ENCODE data around the gene CNTN5. TPM values are rescaled to one million over a fixed set of nuclear protein-coding genes. Genes with fewer than 3 reads are reported as not detected.

CNTN5 gene
- under 0.01 and 0.32 TPM in 2 replicates for total RNA-seq

DNA sequence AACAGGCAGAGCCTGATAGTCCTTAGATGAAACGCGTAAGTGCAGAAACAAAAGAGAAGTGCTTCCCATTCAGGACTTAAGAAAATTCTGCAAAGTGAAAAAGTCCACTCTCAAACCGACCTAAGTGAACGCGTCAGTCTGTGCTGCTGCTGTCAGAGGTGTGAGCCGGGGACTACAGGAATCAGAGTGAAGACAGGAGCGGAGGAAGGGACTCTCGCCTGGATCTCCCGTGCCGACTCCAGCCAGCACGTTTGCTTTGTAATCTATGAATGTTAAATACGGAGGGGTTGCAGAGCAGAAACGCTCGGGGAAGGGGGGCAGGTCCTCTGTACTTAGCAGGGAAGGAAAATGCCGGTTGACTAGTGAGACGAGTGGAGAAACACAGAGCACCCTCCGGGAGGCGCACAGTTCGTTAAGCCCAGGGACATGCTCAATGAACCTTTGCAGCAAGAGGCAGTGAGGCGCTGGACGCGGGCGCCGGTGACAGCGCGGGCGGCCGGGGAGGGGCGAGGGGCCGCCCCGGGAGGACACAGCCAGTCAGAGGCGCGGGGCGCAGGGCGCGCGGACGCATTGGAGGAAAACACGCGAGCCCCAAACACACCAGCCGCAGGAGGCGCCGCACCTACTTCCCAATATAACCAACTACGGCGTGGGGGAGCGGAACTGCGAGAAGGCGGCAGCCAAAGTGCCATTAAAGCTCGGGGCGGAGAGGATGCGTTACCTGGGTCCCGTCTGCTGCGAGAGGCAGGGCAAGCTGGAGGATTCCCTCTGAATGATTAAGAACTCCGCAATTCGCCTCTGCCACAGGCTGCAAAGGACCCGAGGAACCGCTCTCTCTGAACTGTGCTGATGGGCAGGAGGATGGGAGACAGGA lies at the start of gene CNTN5:
CNTN5 (plus strand) TSS at position 598 of the 874 bp plus-strand sequence.
- no peak for DNase-seq (ENCODE audit: low read depth)
- peak within 1 kb of the TSS; percentile 29 for H3K4me3 ChIP-seq (ENCODE audit: low read depth, low read length)
- TF ChIP-seq, protein P1, sequence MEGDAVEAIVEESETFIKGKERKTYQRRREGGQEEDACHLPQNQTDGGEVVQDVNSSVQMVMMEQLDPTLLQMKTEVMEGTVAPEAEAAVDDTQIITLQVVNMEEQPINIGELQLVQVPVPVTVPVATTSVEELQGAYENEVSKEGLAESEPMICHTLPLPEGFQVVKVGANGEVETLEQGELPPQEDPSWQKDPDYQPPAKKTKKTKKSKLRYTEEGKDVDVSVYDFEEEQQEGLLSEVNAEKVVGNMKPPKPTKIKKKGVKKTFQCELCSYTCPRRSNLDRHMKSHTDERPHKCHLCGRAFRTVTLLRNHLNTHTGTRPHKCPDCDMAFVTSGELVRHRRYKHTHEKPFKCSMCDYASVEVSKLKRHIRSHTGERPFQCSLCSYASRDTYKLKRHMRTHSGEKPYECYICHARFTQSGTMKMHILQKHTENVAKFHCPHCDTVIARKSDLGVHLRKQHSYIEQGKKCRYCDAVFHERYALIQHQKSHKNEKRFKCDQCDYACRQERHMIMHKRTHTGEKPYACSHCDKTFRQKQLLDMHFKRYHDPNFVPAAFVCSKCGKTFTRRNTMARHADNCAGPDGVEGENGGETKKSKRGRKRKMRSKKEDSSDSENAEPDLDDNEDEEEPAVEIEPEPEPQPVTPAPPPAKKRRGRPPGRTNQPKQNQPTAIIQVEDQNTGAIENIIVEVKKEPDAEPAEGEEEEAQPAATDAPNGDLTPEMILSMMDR (IDR thresholded peaks at IDR 0.05; ENCODE audit: insufficient read depth, low read depth, low read length), result no peak

DNA sequence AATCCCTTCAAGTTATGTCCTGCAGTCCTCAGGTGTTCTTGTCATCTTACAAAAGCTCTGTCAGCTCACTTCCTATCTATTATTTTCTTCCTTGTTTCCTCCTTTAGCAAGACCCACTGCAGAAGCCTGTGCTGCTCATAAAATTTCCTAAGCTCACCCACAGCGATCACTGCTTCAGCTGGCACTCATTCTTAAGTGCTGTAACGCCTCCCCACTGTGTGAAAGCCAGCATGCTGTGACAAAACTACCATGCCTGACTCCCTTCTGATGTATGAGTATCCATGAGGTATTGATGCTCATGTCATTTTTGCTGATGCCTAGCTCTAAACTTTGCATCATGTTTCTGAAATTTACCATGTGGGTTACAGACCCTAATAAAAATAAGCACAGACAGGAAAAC lies 41.5 kb upstream of the CNTN5 start:
- DNase-seq (ENCODE audit: low read depth), result no peak
- H3K4me3 ChIP-seq (ENCODE audit: low read depth, low read length), result no peak overlapping the region
- TF ChIP-seq, protein P1 (IDR thresholded peaks at IDR 0.05; ENCODE audit: insufficient read depth, low read depth, low read length), result no peak

DNA sequence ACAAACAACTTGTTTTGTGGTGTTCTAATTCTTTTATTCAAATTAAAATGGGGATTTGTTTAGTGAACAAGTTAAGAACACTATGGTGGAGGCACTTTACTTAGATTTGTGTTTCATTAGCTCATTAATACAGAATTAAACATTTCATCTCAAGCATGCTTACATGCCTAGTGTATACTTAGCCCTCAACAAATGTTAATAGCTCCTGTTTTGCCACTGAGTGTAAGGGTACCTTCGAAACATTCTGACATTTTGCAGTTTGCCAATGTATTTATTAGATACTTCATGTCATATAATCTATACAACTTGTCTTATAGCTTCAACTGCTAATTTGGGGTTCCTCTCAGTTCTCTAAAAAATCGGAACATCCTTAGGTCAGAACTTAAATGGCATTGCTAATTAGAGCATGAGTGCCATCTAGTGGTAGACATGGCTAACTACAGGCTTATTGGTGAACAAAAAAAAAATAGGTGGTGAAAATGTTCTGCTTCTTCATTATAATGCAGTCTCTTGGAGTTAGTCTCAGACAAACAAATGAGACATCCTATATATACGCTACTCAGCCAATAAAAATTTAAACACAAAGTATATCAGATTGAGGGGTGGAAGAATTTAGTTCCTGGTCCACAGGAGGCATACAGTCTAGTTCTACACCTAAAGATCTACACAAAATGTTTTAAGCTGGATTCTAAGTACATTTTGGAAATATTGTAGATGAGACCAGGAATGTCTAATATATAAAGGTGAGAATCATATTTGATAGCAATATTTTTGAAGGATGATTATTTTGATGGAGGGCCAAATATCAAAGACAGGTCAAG lies 4.9 kb upstream of the CNTN5 start:
- TF ChIP-seq, protein P1 (IDR thresholded peaks at IDR 0.05; ENCODE audit: insufficient read depth, low read depth, low read length), result peak; percentile 88
- DNase-seq (ENCODE audit: low read depth), result peak; percentile 52
- no peak overlapping the region for H3K4me3 ChIP-seq (ENCODE audit: low read depth, low read length)

DNA sequence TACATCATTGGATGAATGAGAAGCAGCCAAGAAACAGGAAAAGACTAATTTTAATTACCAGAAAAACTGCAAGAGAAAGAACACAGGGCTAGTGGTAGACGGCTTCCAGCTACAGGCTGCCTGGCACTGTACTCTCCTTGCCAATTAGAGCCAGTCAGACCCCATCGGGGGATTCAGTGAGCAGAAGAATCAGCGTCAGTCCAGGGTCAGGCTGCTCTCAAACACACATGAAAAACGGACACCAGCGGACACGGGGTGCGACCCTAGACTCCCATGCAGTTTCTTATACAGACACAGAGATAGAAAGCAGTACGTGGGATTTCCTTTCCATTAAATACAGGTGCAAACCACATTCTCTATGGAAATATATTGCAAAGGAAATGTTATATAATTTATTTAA lies 1.1 kb upstream of the CNTN5 start:
- no peak overlapping the region for H3K4me3 ChIP-seq (ENCODE audit: low read depth, low read length)
- TF ChIP-seq, protein P1 (IDR thresholded peaks at IDR 0.05; ENCODE audit: insufficient read depth, low read depth, low read length), result no peak
- no peak for DNase-seq (ENCODE audit: low read depth)

DNA sequence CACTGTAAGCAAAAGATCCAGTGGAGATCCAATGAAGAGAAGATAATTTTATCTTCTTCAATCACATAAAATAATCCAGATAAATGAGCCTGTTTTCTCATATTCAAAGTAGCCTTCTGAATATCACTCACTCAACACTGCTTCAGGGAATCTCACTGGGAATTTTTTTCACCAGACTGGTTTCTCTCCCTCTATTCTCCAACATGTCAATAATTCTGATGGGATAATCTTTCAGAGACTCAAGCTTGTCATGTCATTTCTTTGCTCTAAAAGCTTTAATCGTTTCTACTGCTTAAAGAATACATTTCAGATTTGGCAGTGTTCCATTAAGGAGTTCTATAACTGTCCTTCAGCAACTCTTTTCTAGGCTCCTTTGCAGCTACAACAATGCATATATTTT lies 16.3 kb downstream of the CNTN5 start:
- no peak for DNase-seq (ENCODE audit: low read depth)
- no peak overlapping the region for H3K4me3 ChIP-seq (ENCODE audit: low read depth, low read length)
- TF ChIP-seq, protein P1 (IDR thresholded peaks at IDR 0.05; ENCODE audit: insufficient read depth, low read depth, low read length), result no peak

DNA sequence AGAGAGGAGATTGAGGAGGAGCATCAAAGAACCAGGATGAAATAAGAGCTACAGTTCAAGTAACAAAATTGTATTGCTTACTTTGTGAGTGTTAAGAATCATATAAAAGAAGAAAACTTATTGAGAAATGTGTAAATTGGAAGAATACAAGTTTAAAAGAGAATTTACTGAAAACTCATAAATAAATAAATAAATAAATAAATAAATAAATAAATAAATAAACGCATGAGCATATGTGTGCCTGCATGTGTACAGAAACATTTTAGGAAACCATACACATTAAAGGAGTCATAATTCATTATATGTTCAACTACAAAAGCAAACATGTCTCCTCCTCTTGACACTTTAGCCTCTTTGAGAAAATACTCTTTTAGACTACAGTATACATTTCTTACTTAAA lies 42.6 kb downstream of the CNTN5 start:
- no peak overlapping the region for H3K4me3 ChIP-seq (ENCODE audit: low read depth, low read length)
- no peak for DNase-seq (ENCODE audit: low read depth)
- TF ChIP-seq, protein P1 (IDR thresholded peaks at IDR 0.05; ENCODE audit: insufficient read depth, low read depth, low read length), result no peak
